KMS-11 (cell line): Measurements from ENCODE around the gene WNT7A.

Experiments
- H2AFZ ChIP-seq: fragments of 200-600 bp; sonication (generic); 2 replicates; pipeline ENCODE4 v1.6.1; 2016; ENCODE audit warnings: antibody characterized with exemption, mixed run types, low read depth
- H3K27ac ChIP-seq: fragments of 200-600 bp; sonication (generic); 2 replicates; pipeline ENCODE4 v1.6.1; 2016; ENCODE audit warnings: mild to moderate bottlenecking, mixed run types
- H3K27me3 ChIP-seq: fragments of 200-600 bp; sonication (generic); 2 replicates; pipeline ENCODE4 v1.6.1; 2017; ENCODE audit warnings: mild to moderate bottlenecking, low read depth, mixed run types, moderate library complexity; ENCODE audit not compliant: insufficient read depth
- H3K36me3 ChIP-seq: fragments of 200-600 bp; sonication (generic); 2 replicates; pipeline ENCODE4 v1.6.1; 2017; ENCODE audit warnings: mild to moderate bottlenecking, mixed run types; ENCODE audit not compliant: insufficient read depth
- H3K4me1 ChIP-seq: fragments of 200-600 bp; sonication (generic); 2 replicates; pipeline ENCODE4 v1.6.1; 2016; ENCODE audit warnings: mild to moderate bottlenecking, low read depth, mixed run types; ENCODE audit not compliant: poor library complexity, severe bottlenecking
- H3K4me2 ChIP-seq: fragments of 200-600 bp; sonication (generic); 2 replicates; pipeline ENCODE4 v1.7.0; 2016; ENCODE audit warnings: mild to moderate bottlenecking, mixed run types
- H3K4me3 ChIP-seq: fragments of 200-600 bp; sonication (generic); IDR thresholded peaks from 2 replicates; pipeline ENCODE4 v1.6.1; 2017; ENCODE audit warnings: low read depth, low read length, mixed read lengths; ENCODE audit not compliant: insufficient read depth
- H3K79me2 ChIP-seq: fragments of 200-600 bp; sonication (generic); 2 replicates; pipeline ENCODE4 v1.6.1; 2016; ENCODE audit warnings: low read depth, mixed run types; ENCODE audit not compliant: insufficient read depth
- H3K9ac ChIP-seq: fragments of 200-600 bp; sonication (generic); 2 replicates; pipeline ENCODE4 v1.6.1; 2016; ENCODE audit warnings: mild to moderate bottlenecking, mixed run types
- H4K20me1 ChIP-seq: fragments of 200-600 bp; sonication (generic); 2 replicates; pipeline ENCODE4 v1.6.1; 2016; ENCODE audit warnings: mild to moderate bottlenecking, mixed run types; ENCODE audit not compliant: insufficient read depth
- CTCF ChIP-seq: fragments of 200-600 bp; sonication (generic); conservative IDR thresholded peaks from 2 replicates; pipeline ENCODE4 v1.6.1; 2017; ENCODE audit warnings: low read depth, mild to moderate bottlenecking, antibody characterized with exemption, low read length, moderate library complexity, mixed read lengths

Gene WNT7A

GRCh38 chr3:13849018-13849417 is 30.9 kb downstream of the WNT7A start:
- Histone ChIP-seq H3K4me1 (no peaks in the 10 kb centered on the region), H3K4me2 (no peak overlapping the region), H3K27me3 (peaks cover 8% of the 10 kb centered on the region)

GRCh38 chr3:13846716-13847570 is 32.9 kb downstream of the WNT7A start:
- H2AFZ ChIP-seq, result no peak overlapping the region
- H3K27me3 ChIP-seq, result peaks cover 8% of the 10 kb centered on the region
- TF ChIP-seq CTCF, result no peak
- H3K79me2 ChIP-seq, result no peaks in the 10 kb centered on the region
- no peak overlapping the region for H3K27ac ChIP-seq
- no peak overlapping the region for H3K4me2 ChIP-seq
- H3K4me1 ChIP-seq, result no peaks in the 10 kb centered on the region
- H3K36me3 ChIP-seq, result no peaks in the 10 kb centered on the region
- H3K9ac ChIP-seq, result no peak overlapping the region
- H3K4me3 ChIP-seq, result no peak overlapping the region
- no peaks in the 10 kb centered on the region for H4K20me1 ChIP-seq

More at GRCh38 chr3:13849018-13849417, 30.9 kb downstream of the WNT7A start:
- Histone ChIP-seq H3K36me3 (no peaks in the 10 kb centered on the region), H3K27ac (no peak overlapping the region), H4K20me1 (no peaks in the 10 kb centered on the region), H3K79me2 (no peaks in the 10 kb centered on the region), H3K9ac (no peak overlapping the region), H3K4me3 (no peak overlapping the region), H2AFZ (no peak overlapping the region)
- no peak for TF ChIP-seq CTCF

DNA sequence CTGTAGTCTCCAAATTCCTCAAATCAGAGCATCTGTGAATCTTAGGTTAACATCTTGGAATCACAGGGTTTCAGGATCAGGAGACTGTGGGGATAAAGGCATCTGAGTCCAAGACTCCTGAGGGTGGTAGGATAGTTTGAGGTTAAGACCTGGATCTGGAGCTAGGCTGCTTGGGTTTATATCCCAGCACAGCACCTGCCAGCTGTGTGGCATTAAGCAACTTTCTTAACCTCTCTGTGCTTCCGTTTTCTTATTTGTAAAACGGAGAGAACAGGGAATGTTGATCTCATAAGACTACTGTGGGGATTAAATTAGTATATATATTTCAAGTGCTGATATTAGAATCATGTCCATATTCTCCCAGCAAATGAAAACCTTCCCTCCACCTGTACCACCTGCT is 33.6 kb downstream of the WNT7A start:
- H3K79me2 ChIP-seq, result no peaks in the 10 kb centered on the region

DNA sequence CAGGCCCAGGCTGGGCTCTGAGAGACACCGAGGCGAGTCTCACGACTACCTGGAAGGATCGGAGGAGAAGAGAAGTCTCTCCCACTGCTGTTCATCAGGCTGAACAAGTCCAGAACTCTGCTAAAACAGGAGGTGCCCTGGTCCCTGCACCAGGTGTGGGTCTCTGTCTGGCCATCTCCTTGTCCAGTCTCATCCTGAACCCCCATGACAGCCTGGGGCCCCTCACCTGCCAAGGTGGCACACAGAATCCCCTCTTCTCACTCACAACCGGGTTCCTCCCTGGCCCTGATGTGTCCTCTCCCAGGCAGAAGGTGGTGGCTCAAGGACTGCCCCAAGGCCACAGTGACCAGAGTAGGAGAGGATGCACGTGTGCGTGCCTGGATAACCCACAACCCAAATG is 34.1 kb downstream of the WNT7A start:
- no peak for TF ChIP-seq CTCF
- Histone ChIP-seq H3K4me2 (no peak overlapping the region), H3K9ac (no peak overlapping the region), H3K36me3 (no peaks in the 10 kb centered on the region), H3K4me1 (no peaks in the 10 kb centered on the region), H4K20me1 (no peaks in the 10 kb centered on the region), H2AFZ (no peak overlapping the region), H3K27ac (no peak overlapping the region), H3K4me3 (no peak overlapping the region), H3K27me3 (peaks cover 4% of the 10 kb centered on the region), H3K79me2 (no peaks in the 10 kb centered on the region)

More for the DNA sequence above, 33.6 kb downstream of the WNT7A start:
- no peak overlapping the region for H3K4me2 ChIP-seq
- H2AFZ ChIP-seq, result no peak overlapping the region
- no peak overlapping the region for H3K4me3 ChIP-seq
- H3K27ac ChIP-seq, result no peak overlapping the region
- H3K9ac ChIP-seq, result no peak overlapping the region
- no peaks in the 10 kb centered on the region for H3K4me1 ChIP-seq
- TF ChIP-seq CTCF, result no peak
- H3K36me3 ChIP-seq, result no peaks in the 10 kb centered on the region
- H4K20me1 ChIP-seq, result no peaks in the 10 kb centered on the region
- H3K27me3 ChIP-seq, result peaks cover 4% of the 10 kb centered on the region
